CD14-positive monocyte (primary cell): Measurements from ENCODE around the gene ARHGAP15. TPM values are rescaled to one million over a fixed set of nuclear protein-coding genes. Genes with fewer than 3 reads are reported as not detected.

Source experiments
- DNase-seq, 3 donors: peaks; one replicate each; pipeline ENCODE4 v3.0.0-alpha.2; 2011 to 2022
- H2AFZ ChIP-seq: 2 replicates; pipeline ENCODE4 v1.6.0; 2012; ENCODE audit warnings: mild to moderate bottlenecking, low read depth, low read length, inconsistent platforms; ENCODE audit not compliant: insufficient read depth, poor library complexity, severe bottlenecking
- H3K27ac ChIP-seq, 2 donors: 1 replicate in 1 of 2; 2 replicates in 1 of 2; pipeline ENCODE4 v1.5.1; 2012 to 2013; ENCODE audit warnings: low read length in 2 of 2, control low read depth in 1 of 2, inconsistent platforms in 1 of 2, low read depth in 1 of 2, mild to moderate bottlenecking in 1 of 2
- H3K27me3 ChIP-seq, 2 donors: one replicate each; pipeline versions ENCODE4 v1.6.0 to v1.6.1; 2011 to 2013; ENCODE audit warnings: low read length in 2 of 2; ENCODE audit not compliant: control insufficient read depth in 2 of 2, insufficient read depth in 2 of 2
- H3K36me3 ChIP-seq, 2 donors: replicated peaks in 1 of 2; 1 replicate in 1 of 2; 2 replicates in 1 of 2; pipeline versions ENCODE4 v1.5.1 to v1.6.1; 2012 to 2013; ENCODE audit warnings: low read length in 2 of 2, control low read depth in 1 of 2, inconsistent platforms in 1 of 2, mild to moderate bottlenecking in 1 of 2; ENCODE audit not compliant: insufficient read depth in 2 of 2, control insufficient read depth in 1 of 2
- H3K4me1 ChIP-seq, 2 donors: 1 replicate in 1 of 2; 2 replicates in 1 of 2; pipeline versions ENCODE4 v1.5.1 to v1.6.1; 2012 to 2013; ENCODE audit warnings: low read length in 2 of 2, control low read depth in 1 of 2, inconsistent platforms in 1 of 2, mild to moderate bottlenecking in 1 of 2, moderate library complexity in 1 of 2; ENCODE audit not compliant: insufficient read depth in 2 of 2, control insufficient read depth in 1 of 2
- H3K4me2 ChIP-seq: replicated peaks from 2 replicates; pipeline ENCODE3; 2012; ENCODE audit warnings: low read length, moderate library complexity, mild to moderate bottlenecking; ENCODE audit not compliant: poor library complexity, severe bottlenecking; ENCODE audit errors: extremely low read depth
- H3K4me3 ChIP-seq, 3 experiments: fragments of 200-600 bp in 1 of 3; sonication (generic) in 1 of 3; replicated peaks in 1 of 3; 1 replicate in 2 of 3; 2 replicates in 1 of 3; pipeline ENCODE4 v1.5.1; 2011 to 2013; ENCODE audit warnings: low read length in 3 of 3, mild to moderate bottlenecking in 3 of 3, control low read depth in 2 of 3, low read depth in 2 of 3, inconsistent platforms in 1 of 3, moderate library complexity in 1 of 3
- H3K79me2 ChIP-seq: 2 replicates; pipeline ENCODE4 v1.6.0; 2012; ENCODE audit warnings: mild to moderate bottlenecking, control low read depth, inconsistent platforms, low read length, moderate library complexity; ENCODE audit not compliant: insufficient read depth
- H3K9ac ChIP-seq: 2 replicates; pipeline ENCODE4 v1.6.0; 2017; ENCODE audit warnings: low read length, mild to moderate bottlenecking; ENCODE audit not compliant: insufficient read depth, poor library complexity, severe bottlenecking
- H3K9me3 ChIP-seq, 2 donors: replicated peaks in 1 of 2; 1 replicate in 1 of 2; 2 replicates in 1 of 2; pipeline versions ENCODE4 v1.5.1 to v1.6.1; 2012 to 2013; ENCODE audit warnings: low read length in 2 of 2, control low read depth in 1 of 2; ENCODE audit not compliant: control insufficient read depth in 1 of 2, insufficient read depth in 1 of 2
- H4K20me1 ChIP-seq: 2 replicates; pipeline ENCODE4 v1.6.0; 2012; ENCODE audit warnings: mild to moderate bottlenecking, low read length, control low read depth, moderate library complexity; ENCODE audit not compliant: insufficient read depth
- H3K27ac Mint-ChIP-seq, 7 donors: one replicate each; pipeline ENCODE4 v1.8.0; 2020; ENCODE audit warnings: mild to moderate bottlenecking in 7 of 7, mixed read lengths in 7 of 7, moderate library complexity in 6 of 7, inconsistent platforms in 2 of 7
- H3K27me3 Mint-ChIP-seq, 3 donors: one replicate each; pipeline ENCODE4 v1.8.0; 2021 to 2022; ENCODE audit warnings: low read depth in 3 of 3, mild to moderate bottlenecking in 3 of 3, mixed read lengths in 3 of 3, moderate library complexity in 3 of 3, inconsistent platforms in 1 of 3
- H3K36me3 Mint-ChIP-seq, 2 donors: one replicate each; pipeline ENCODE4 v1.8.0; 2020; ENCODE audit warnings: mixed read lengths in 2 of 2, inconsistent platforms in 1 of 2, mild to moderate bottlenecking in 1 of 2
- H3K4me1 Mint-ChIP-seq: one replicate; pipeline ENCODE4 v1.8.0; 2020; ENCODE audit warnings: mild to moderate bottlenecking, mixed read lengths
- H3K4me3 Mint-ChIP-seq, 2 donors: one replicate each; pipeline ENCODE4 v1.8.0; 2020; ENCODE audit warnings: mild to moderate bottlenecking in 2 of 2, mixed read lengths in 2 of 2, moderate library complexity in 1 of 2
- H3K9me3 Mint-ChIP-seq, 7 donors: one replicate each; pipeline ENCODE4 v1.8.0; 2020 to 2022; ENCODE audit warnings: mixed read lengths in 7 of 7, mild to moderate bottlenecking in 6 of 7, moderate library complexity in 6 of 7, inconsistent platforms in 2 of 7
- CTCF ChIP-seq: fragments of 200-600 bp; IDR thresholded peaks from one replicate; pipeline ENCODE4 v1.8.0; 2022; ENCODE audit warnings: antibody characterized with exemption, mild to moderate bottlenecking
- WGBS: methylation state at CpG from one replicate; pipeline ENCODE4 v1.1.5; 2013; ENCODE audit warnings: missing lambda C conversion rate; ENCODE audit not compliant: insufficient coverage; 5-methylcytosine and 5-hydroxymethylcytosine counted together
- intact Hi-C, 2 donors: fragments of 100-400 bp; cut with micrococcal nuclease; formaldehyde crosslinking; loops; one replicate each; pipeline versions ENCODE4 v1.15.0 to v1.15.1; 2023
- polyA plus RNA-seq, 3 donors: library from polyadenylated mRNA; depleted of rRNA in 1 of 3; unstranded in 2 of 3; stranded (reverse) in 1 of 3; fragments of 300-500 nt in 2 of 3; fragments of >200 nt in 1 of 3; fragmentation: Illumina TruSeq in 2 of 3; gene quantifications; 1 replicate in 2 of 3; 2 replicates in 1 of 3; pipeline ENCODE4 v1.2.3, GENCODE V29; 2012 to 2021

The ARHGAP15 gene
- polyA plus RNA-seq, 3 donors = 35.4 to 50.9 (median 50.7) TPM

- Histone ChIP-seq H3K9ac (no peak overlapping the region), H3K27me3 (no peaks in the 10 kb centered on the region), H3K4me2 (no peak overlapping the region), H3K36me3 (no peaks in the 10 kb centered on the region), H4K20me1 (no peaks in the 10 kb centered on the region), H2AFZ (no peak overlapping the region), H3K27ac (no peak overlapping the region), H3K4me3 (no peak overlapping the region), H3K79me2 (no peaks in the 10 kb centered on the region), H3K4me1 (no peaks in the 10 kb centered on the region), H3K9me3 (no peaks in the 10 kb centered on the region)
- H3K27me3 Mint-ChIP-seq = peaks cover 0 to 1% (median 1%) of the 10 kb centered on the region in 3 donors
- no peaks in the 10 kb centered on the region for H3K4me1 Mint-ChIP-seq
- no peak for DNase-seq
- H3K9me3 Mint-ChIP-seq = no peaks in the 10 kb centered on the region
- H3K36me3 Mint-ChIP-seq = no peaks in the 10 kb centered on the region
- H3K27ac Mint-ChIP-seq = no peak overlapping the region
- no peak overlapping the region for H3K4me3 Mint-ChIP-seq
- TF ChIP-seq CTCF = no peak
- 100% methylated on average over 1 of the region's 3 CpGs for WGBS
- intact Hi-C loops = no loop called here
Observed at GRCh38 chr2:143779021-143779420, 649.8 kb downstream of the ARHGAP15 start.

GRCh38 chr2:143786026-143786765 lies 657.0 kb downstream of the ARHGAP15 start:
- H3K27ac Mint-ChIP-seq = no peak overlapping the region
- WGBS = no CpG with 5 or more reads among the region's 5 CpGs
- Histone ChIP-seq H3K79me2 (no peaks in the 10 kb centered on the region), H3K27me3 (no peaks in the 10 kb centered on the region), H3K4me2 (no peak overlapping the region), H3K4me1 (no peaks in the 10 kb centered on the region), H3K9me3 (no peaks in the 10 kb centered on the region), H4K20me1 (no peaks in the 10 kb centered on the region), H3K27ac (no peak overlapping the region), H3K4me3 (no peak overlapping the region), H3K9ac (no peak overlapping the region), H3K36me3 (no peaks in the 10 kb centered on the region), H2AFZ (no peak overlapping the region)
- intact Hi-C loops = no loop called here
- no peak for TF ChIP-seq CTCF
- H3K9me3 Mint-ChIP-seq = peaks cover 0 to 10% (median 3%) of the 10 kb centered on the region in 7 donors
- no peak for DNase-seq
- no peaks in the 10 kb centered on the region for H3K36me3 Mint-ChIP-seq
- H3K27me3 Mint-ChIP-seq = peaks cover 2 to 5% (median 3%) of the 10 kb centered on the region in 3 donors
- H3K4me1 Mint-ChIP-seq = no peaks in the 10 kb centered on the region
- H3K4me3 Mint-ChIP-seq = no peak overlapping the region
